H7 (cell line): ENCODE measurements around the gene SLC6A13. TPM values are rescaled to one million over a fixed set of nuclear protein-coding genes. Genes with fewer than 3 reads are reported as not detected.

ENCODE experiments used
- DNase-seq: peaks from one replicate; pipeline ENCODE4 v3.0.0; 2012
- H3K27me3 ChIP-seq: 2 replicates; pipeline ENCODE4 v1.6.0; 2011; ENCODE audit warnings: mild to moderate bottlenecking, low read length; ENCODE audit not compliant: control insufficient read depth, insufficient read depth
- H3K36me3 ChIP-seq: replicated peaks from 2 replicates; pipeline ENCODE4 v1.5.1; 2011; ENCODE audit warnings: low read length; ENCODE audit not compliant: control insufficient read depth, insufficient read depth
- H3K4me3 ChIP-seq: 2 replicates; pipeline ENCODE4 v1.5.1; 2011; ENCODE audit warnings: low read depth, mild to moderate bottlenecking, control low read depth, low read length, moderate library complexity; ENCODE audit not compliant: insufficient read depth
- total RNA-seq: library from RNA; depleted of rRNA; stranded (reverse); fragments of >200 nt; shearing (Covaris generic); gene quantifications from 2 replicates; pipeline ENCODE4 v1.2.3, GENCODE V29; 2014

SLC6A13 gene
- total RNA-seq, 1 experiment from 2014 or later = not detected

GRCh38 chr12:209851-210250 lies 52.8 kb downstream of the SLC6A13 start:
- no peak overlapping the region for H3K4me3 ChIP-seq
- no peak for DNase-seq
- H3K27me3 ChIP-seq = peaks cover 28% of the 10 kb centered on the region
- H3K36me3 ChIP-seq = no peaks in the 10 kb centered on the region

GRCh38 chr12:209246-209645 lies 53.4 kb downstream of the SLC6A13 start:
- Histone ChIP-seq H3K4me3 (no peak overlapping the region), H3K36me3 (no peaks in the 10 kb centered on the region), H3K27me3 (peaks cover 32% of the 10 kb centered on the region)
- DNase-seq = no peak

DNA sequence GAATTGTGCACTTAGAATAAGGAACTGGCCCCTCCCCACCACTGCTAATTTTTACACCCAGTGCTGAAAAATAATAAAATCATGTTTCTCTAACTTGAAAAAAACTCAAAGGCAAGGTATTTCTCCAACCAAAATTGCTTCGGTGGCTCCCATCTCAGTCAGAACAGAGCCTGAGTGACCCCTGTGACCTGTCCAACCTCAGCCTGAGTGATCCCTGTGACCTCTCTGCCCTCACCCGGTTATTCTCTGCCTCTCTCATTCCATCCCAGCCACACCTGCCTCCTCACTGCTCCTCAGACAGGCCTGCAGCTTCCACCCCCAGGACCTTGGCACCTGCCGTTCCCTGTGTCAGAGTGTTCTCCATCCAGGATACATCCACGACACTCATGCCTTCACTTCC lies 53.8 kb downstream of the SLC6A13 start:
- Histone ChIP-seq H3K27me3 (peaks cover 33% of the 10 kb centered on the region), H3K36me3 (no peaks in the 10 kb centered on the region), H3K4me3 (no peak overlapping the region)
- no peak for DNase-seq

DNA sequence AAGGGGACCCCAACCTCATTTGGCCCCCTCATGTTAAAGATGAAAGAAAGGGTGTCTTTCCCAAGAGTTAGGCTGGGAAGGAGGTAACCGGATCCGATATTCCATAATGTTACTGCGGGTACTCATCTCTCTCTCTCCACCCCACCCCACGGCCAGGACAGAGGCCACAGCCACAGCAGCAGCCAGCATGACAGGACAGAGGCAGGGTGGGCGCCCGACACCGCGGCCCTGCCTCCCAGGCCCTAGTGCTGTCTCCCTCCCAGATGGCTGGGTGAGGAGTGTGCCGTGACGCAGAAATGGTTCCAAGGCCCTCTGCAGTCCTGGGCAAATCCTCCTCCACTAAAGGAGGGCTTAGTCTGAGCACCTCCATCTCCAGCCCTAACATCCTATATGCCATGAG lies 54.8 kb downstream of the SLC6A13 start:
- H3K27me3 ChIP-seq = peaks cover 33% of the 10 kb centered on the region

DNA sequence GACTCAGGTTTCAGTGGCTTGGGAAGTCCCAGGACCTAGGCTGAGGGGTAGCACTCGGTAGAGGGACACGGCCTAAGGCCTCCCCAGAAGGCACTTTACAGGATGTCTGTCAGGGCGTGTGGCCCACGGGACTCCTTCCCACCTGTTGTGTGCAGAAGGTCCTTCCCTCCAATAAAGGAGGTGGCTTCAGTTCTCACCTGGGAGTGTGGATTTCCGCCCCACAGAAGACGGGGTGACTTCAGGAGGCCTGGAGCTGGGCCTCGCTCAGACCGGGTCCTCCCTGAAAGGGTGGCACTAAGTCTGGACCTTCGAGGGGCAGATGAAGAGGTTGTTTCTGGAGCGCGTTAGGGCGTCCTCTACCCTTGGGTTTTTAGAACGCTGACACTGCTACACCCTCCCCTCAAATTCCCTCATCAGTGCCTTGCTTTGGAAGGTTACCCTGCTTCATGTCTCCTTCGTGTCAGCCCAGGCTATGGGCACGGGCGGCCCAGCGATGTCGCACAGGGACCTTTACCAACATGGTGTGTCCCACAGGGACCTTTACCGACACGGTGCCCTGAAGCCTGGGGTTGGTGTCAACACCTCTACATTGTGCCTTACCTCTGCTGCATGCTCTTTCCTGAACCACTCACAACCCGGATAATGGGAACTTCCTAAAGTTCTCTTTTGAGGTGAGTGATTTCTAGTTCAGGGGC lies 55.7 kb downstream of the SLC6A13 start:
- no peak for DNase-seq
- no peak overlapping the region for H3K4me3 ChIP-seq
- H3K36me3 ChIP-seq = no peaks in the 10 kb centered on the region
- H3K27me3 ChIP-seq = peaks cover 38% of the 10 kb centered on the region

More for the DNA sequence above, 54.8 kb downstream of the SLC6A13 start:
- Histone ChIP-seq H3K4me3 (no peak overlapping the region), H3K36me3 (no peaks in the 10 kb centered on the region)
- no peak for DNase-seq

GRCh38 chr12:205026-205425 lies 57.6 kb downstream of the SLC6A13 start:
- H3K36me3 ChIP-seq = no peaks in the 10 kb centered on the region
- H3K4me3 ChIP-seq = no peak overlapping the region
- DNase-seq = no peak
- peaks cover 45% of the 10 kb centered on the region for H3K27me3 ChIP-seq

DNA sequence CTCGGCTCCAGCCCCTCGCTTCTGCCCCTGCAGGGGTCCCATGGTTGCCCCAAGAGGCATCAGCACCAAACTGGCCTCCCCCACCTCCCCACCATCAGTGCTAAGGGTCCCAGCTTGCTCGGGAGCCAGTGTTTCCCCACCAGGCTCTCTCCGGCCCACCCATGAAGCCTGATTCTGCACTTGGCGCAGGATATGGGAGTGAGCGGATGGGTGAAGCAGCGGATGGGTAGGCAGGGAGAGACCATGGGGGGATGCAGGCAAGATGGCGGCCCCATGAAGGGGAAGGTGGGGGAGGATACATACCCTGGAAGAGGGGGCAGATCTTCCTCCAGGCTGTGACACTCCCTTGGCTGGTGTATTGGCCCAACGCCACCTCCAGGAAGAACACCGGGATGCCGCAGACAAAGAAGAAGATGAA lies 58.4 kb downstream of the SLC6A13 start:
- Histone ChIP-seq H3K4me3 (peak overlapping the region; percentile 62), H3K36me3 (no peaks in the 10 kb centered on the region), H3K27me3 (peaks cover 48% of the 10 kb centered on the region)
- peak; percentile 60 for DNase-seq

DNA sequence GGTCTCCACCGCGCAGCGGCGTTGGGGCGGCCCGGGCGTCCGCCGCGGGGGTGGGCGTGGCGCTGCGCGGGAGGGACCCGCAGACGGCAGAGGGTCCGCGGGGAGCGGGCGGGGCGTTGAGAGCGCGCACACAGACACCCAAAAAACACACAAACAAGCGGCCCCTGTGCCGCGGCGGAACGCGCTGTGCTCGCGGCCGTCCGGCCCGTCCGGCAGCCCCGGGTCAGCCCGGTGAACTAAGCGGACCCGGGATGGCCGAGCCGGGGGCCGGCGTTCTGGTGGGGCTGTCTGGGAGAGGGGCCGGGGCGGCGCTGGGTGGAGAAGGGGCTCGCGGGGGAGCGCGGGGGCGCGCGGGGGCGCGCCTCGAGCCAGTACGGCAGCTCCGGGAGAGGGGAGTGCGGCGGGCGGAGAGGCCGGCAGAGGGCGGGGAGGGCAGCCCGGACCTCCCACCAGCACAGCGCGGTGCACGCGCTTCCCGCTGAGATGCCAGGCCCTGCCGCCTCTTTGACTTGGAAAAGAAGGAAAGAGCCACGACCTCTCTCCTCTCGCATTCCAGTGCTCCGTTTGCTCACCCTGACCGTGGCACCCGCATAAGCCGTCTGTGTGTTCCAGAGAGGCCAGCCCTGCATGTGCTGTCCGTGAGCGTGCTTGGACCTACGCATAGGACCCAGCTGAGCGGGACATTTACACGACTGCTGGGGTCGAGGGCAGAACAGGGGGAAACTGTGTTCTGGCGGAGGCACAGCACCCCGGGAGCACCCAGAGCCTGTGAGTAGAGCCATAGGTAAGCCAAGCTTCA lies 59.0 kb downstream of the SLC6A13 start:
- H3K27me3 ChIP-seq = peaks cover 48% of the 10 kb centered on the region
- peak; percentile 95 for DNase-seq
- peak overlapping the region; percentile 62 for H3K4me3 ChIP-seq
- H3K36me3 ChIP-seq = no peaks in the 10 kb centered on the region

GRCh38 chr12:203074-203461 lies 59.6 kb downstream of the SLC6A13 start:
- Histone ChIP-seq H3K27me3 (peaks cover 48% of the 10 kb centered on the region), H3K4me3 (peak overlapping the region; percentile 62), H3K36me3 (no peaks in the 10 kb centered on the region)
- no peak for DNase-seq

GRCh38 chr12:202081-202731 lies 60.4 kb downstream of the SLC6A13 start:
- peaks cover 45% of the 10 kb centered on the region for H3K27me3 ChIP-seq
- no peak overlapping the region for H3K4me3 ChIP-seq
- peak; percentile 90 for DNase-seq
- no peaks in the 10 kb centered on the region for H3K36me3 ChIP-seq

DNA sequence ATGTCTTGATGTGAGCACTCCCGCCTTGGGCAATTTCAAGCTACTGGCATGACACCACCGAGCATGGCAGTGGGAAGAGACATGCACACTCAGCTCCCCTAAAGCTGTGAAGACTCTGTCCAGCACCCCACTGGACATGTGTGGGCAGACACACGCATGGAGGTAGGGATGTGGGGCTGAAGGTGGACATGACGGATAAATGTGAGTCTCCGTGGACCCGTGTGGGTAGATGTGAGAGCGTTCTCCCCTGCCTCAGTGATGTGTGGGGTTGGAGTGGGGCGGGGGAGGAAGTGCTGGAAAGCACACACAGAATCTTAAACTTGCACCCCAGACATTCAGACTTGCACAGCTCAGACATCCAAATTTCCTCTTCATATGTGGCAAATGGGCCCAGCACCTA lies 61.3 kb downstream of the SLC6A13 start:
- Histone ChIP-seq H3K4me3 (no peak overlapping the region), H3K36me3 (no peaks in the 10 kb centered on the region), H3K27me3 (peaks cover 45% of the 10 kb centered on the region)
- DNase-seq = no peak

DNA sequence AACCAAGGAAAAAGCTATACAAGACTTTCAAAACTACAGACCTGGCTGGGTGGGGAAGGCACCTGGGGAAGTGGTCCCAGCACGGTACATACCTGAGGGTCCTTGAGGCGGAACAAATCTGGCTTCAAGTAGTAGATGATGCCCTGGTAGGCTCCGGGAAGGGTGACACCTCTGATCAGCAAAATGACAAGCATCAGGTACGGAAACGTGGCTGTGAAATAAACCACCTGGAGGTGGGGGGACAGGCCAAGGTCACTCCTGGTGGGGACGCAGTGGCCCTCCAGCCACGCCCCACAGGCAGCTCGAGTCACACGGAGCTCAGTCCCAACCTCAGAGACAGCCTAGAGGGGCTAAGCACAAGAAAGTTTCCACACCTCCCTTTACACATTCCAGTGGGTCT lies 63.9 kb downstream of the SLC6A13 start:
- H3K36me3 ChIP-seq = no peaks in the 10 kb centered on the region
- no peak overlapping the region for H3K4me3 ChIP-seq
- peaks cover 33% of the 10 kb centered on the region for H3K27me3 ChIP-seq
- no peak for DNase-seq

DNA sequence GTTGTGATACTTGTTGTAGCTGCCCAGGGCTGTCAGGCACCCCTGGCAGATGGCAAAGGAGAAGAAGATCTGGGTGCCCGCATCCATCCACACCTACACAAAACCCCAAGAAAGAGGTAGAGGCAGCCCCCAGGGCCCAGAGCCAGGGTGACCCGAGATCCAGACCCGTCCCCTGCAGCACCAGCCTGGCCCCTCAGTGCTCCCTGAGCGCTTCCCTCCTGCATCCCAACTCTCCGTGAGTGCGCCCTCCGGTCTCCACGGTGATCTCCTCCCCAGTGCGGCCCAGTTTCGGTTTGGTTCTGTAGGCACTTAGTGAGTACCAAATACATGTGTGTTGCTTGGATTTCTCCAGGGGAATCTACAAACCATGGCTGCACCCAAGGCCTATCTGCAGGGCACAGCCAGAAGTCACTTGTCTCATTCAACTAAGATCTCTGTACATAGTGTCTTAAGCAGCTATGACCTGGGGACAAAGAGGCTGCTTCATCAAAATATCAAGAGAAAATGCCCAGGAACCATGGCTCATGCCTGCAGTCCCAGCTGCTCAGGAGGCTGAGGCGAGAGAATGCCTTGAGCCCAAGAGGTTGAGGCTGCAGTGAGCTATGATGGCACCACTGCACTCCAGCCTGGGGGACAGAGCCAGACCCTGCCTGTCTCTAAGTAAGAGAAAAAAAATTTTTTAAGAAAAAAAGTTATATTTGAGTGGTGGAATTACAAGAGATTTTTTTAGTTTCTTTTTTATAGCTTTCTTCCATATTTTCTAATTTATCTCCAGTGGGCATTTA lies 64.5 kb downstream of the SLC6A13 start:
- Histone ChIP-seq H3K4me3 (no peak overlapping the region), H3K27me3 (peaks cover 27% of the 10 kb centered on the region), H3K36me3 (no peaks in the 10 kb centered on the region)
- DNase-seq = no peak

- H3K4me3 ChIP-seq = no peak overlapping the region
- no peaks in the 10 kb centered on the region for H3K36me3 ChIP-seq
- peaks cover 20% of the 10 kb centered on the region for H3K27me3 ChIP-seq
- no peak for DNase-seq
These were observed 65.3 kb downstream of the SLC6A13 start for GRCh38 chr12:197347-197746.
